SJSA1 (cell line): ENCODE data around the gene KCNQ1OT1. TPM values are rescaled to one million over a fixed set of nuclear protein-coding genes. Genes with fewer than 3 reads are reported as not detected.

Experiments used
- DNase-seq, 2 experiments: peaks; one replicate each; pipeline ENCODE4 v3.0.0-alpha.2; 2015 to 2020; ENCODE audit warnings: low spot score in 2 of 2, low read depth in 1 of 2
- H3K27ac ChIP-seq: fragments of 250-450 bp; sonication (Bioruptor Pico); 2 replicates; pipeline ENCODE4 v1.5.1; 2020; ENCODE audit warnings: mild to moderate bottlenecking, moderate library complexity
- H3K27me3 ChIP-seq: fragments of 250-450 bp; sonication (Bioruptor Pico); replicated peaks from 2 replicates; pipeline ENCODE4 v1.5.1; 2020; ENCODE audit warnings: mild to moderate bottlenecking, moderate library complexity
- H3K36me3 ChIP-seq: fragments of 250-450 bp; sonication (Bioruptor Pico); 2 replicates; pipeline ENCODE4 v1.5.1; 2020; ENCODE audit warnings: mild to moderate bottlenecking
- H3K4me1 ChIP-seq: fragments of 250-450 bp; sonication (Bioruptor Pico); replicated peaks from 2 replicates; pipeline ENCODE4 v1.6.1; 2021; ENCODE audit warnings: mild to moderate bottlenecking
- H3K4me3 ChIP-seq: fragments of 250-450 bp; sonication (Bioruptor Pico); 2 replicates; pipeline ENCODE4 v1.5.1; 2020; ENCODE audit warnings: mild to moderate bottlenecking
- H3K9me3 ChIP-seq: fragments of 250-450 bp; sonication (Bioruptor Pico); replicated peaks from 2 replicates; pipeline ENCODE4 v1.5.1; 2020; ENCODE audit warnings: mild to moderate bottlenecking
- total RNA-seq: library from RNA; depleted of rRNA; stranded (reverse); fragments of >200 nt; shearing (Covaris generic); gene quantifications from 2 replicates; pipeline ENCODE4 v1.2.3, GENCODE V29; 2014

Gene KCNQ1OT1
- total RNA-seq, 1 experiment from 2014 or later, result 2.1 TPM

GRCh38 chr11:2708757-2709281 is 9.0 kb upstream of the KCNQ1OT1 start:
- peaks cover 6% of the 10 kb centered on the region for H3K9me3 ChIP-seq
- H3K27ac ChIP-seq, result no peak overlapping the region
- H3K4me1 ChIP-seq, result no peaks in the 10 kb centered on the region
- no peak for DNase-seq
- H3K36me3 ChIP-seq, result no peaks in the 10 kb centered on the region
- H3K27me3 ChIP-seq, result peaks cover 18% of the 10 kb centered on the region
- no peak overlapping the region for H3K4me3 ChIP-seq

GRCh38 chr11:2708151-2708581 is 8.4 kb upstream of the KCNQ1OT1 start:
- peaks cover 18% of the 10 kb centered on the region for H3K27me3 ChIP-seq
- no peak overlapping the region for H3K27ac ChIP-seq
- no peaks in the 10 kb centered on the region for H3K4me1 ChIP-seq
- DNase-seq, result no peak
- H3K36me3 ChIP-seq, result no peaks in the 10 kb centered on the region
- H3K4me3 ChIP-seq, result no peak overlapping the region
- peaks cover 6% of the 10 kb centered on the region for H3K9me3 ChIP-seq

- H3K4me3 ChIP-seq, result no peak overlapping the region
- no peak overlapping the region for H3K27ac ChIP-seq
Observed at GRCh38 chr11:2707736-2708135, 7.9 kb upstream of the KCNQ1OT1 start.

GRCh38 chr11:2706321-2706720 is 6.5 kb upstream of the KCNQ1OT1 start:
- peaks cover 15% of the 10 kb centered on the region for H3K27me3 ChIP-seq
- DNase-seq, result no peak
- no peak overlapping the region for H3K4me3 ChIP-seq
- H3K9me3 ChIP-seq, result peaks cover 6% of the 10 kb centered on the region
- H3K36me3 ChIP-seq, result no peaks in the 10 kb centered on the region
- H3K27ac ChIP-seq, result no peak overlapping the region
- H3K4me1 ChIP-seq, result no peaks in the 10 kb centered on the region

More at GRCh38 chr11:2707736-2708135, 7.9 kb upstream of the KCNQ1OT1 start:
- Histone ChIP-seq H3K36me3 (no peaks in the 10 kb centered on the region), H3K9me3 (peaks cover 6% of the 10 kb centered on the region), H3K4me1 (no peaks in the 10 kb centered on the region), H3K27me3 (peaks cover 17% of the 10 kb centered on the region)
- no peak for DNase-seq

GRCh38 chr11:2704896-2705606 is 5.3 kb upstream of the KCNQ1OT1 start:
- DNase-seq, result no peak
- peaks cover 11% of the 10 kb centered on the region for H3K4me1 ChIP-seq
- H3K36me3 ChIP-seq, result no peaks in the 10 kb centered on the region
- peaks cover 7% of the 10 kb centered on the region for H3K27me3 ChIP-seq
- no peak overlapping the region for H3K27ac ChIP-seq
- H3K9me3 ChIP-seq, result peaks cover 6% of the 10 kb centered on the region
- H3K4me3 ChIP-seq, result no peak overlapping the region

- H3K36me3 ChIP-seq, result peaks cover 3% of the 10 kb centered on the region; the same call in 1 of the 2 replicates
- H3K9me3 ChIP-seq, result peaks cover 6% of the 10 kb centered on the region
- no peak for DNase-seq
- H3K27me3 ChIP-seq, result no peaks in the 10 kb centered on the region
- peaks cover 11% of the 10 kb centered on the region for H3K4me1 ChIP-seq
- H3K27ac ChIP-seq, result no peak overlapping the region
- H3K4me3 ChIP-seq, result no peak overlapping the region
Observed at GRCh38 chr11:2704356-2704755, 4.6 kb upstream of the KCNQ1OT1 start.

- DNase-seq, result no peak
- Histone ChIP-seq H3K36me3 (peaks cover 3% of the 10 kb centered on the region; the same call in 1 of the 2 replicates), H3K27ac (no peak overlapping the region), H3K4me3 (no peak overlapping the region), H3K9me3 (peaks cover 6% of the 10 kb centered on the region), H3K27me3 (no peaks in the 10 kb centered on the region), H3K4me1 (peaks cover 11% of the 10 kb centered on the region)
Observed at GRCh38 chr11:2703363-2704141, 3.8 kb upstream of the KCNQ1OT1 start.

GRCh38 chr11:2702771-2703362 is 3.1 kb upstream of the KCNQ1OT1 start:
- H3K4me3 ChIP-seq, result no peak overlapping the region
- no peak for DNase-seq
- H3K9me3 ChIP-seq, result peaks cover 6% of the 10 kb centered on the region
- no peak overlapping the region for H3K27ac ChIP-seq
- H3K36me3 ChIP-seq, result peaks cover 3% of the 10 kb centered on the region; the same call in 1 of the 2 replicates
- H3K4me1 ChIP-seq, result peaks cover 17% of the 10 kb centered on the region
- H3K27me3 ChIP-seq, result no peaks in the 10 kb centered on the region

- H3K9me3 ChIP-seq, result peaks cover 6% of the 10 kb centered on the region
- H3K36me3 ChIP-seq, result peaks cover 6% of the 10 kb centered on the region; the same call in 1 of the 2 replicates
- H3K4me1 ChIP-seq, result peaks cover 25% of the 10 kb centered on the region
- no peaks in the 10 kb centered on the region for H3K27me3 ChIP-seq
- H3K4me3 ChIP-seq, result no peak overlapping the region
- no peak overlapping the region for H3K27ac ChIP-seq
- DNase-seq, result no peak
Observed at GRCh38 chr11:2701898-2702434, 2.2 kb upstream of the KCNQ1OT1 start.

GRCh38 chr11:2701230-2701629 is 1.4 kb upstream of the KCNQ1OT1 start:
- no peak overlapping the region; the same call in 1 of the 2 replicates for H3K27ac ChIP-seq
- H3K4me3 ChIP-seq, result no peak overlapping the region
- H3K36me3 ChIP-seq, result peaks cover 7% of the 10 kb centered on the region
- H3K9me3 ChIP-seq, result peaks cover 1% of the 10 kb centered on the region
- peaks cover 25% of the 10 kb centered on the region for H3K4me1 ChIP-seq
- no peaks in the 10 kb centered on the region for H3K27me3 ChIP-seq
- no peak for DNase-seq

- Histone ChIP-seq H3K4me3 (peak overlapping the region; percentile 74), H3K4me1 (peaks cover 25% of the 10 kb centered on the region), H3K9me3 (no peaks in the 10 kb centered on the region), H3K27me3 (no peaks in the 10 kb centered on the region), H3K36me3 (peaks cover 13% of the 10 kb centered on the region), H3K27ac (peak overlapping the region; percentile 83)
- DNase-seq, result peak; percentile 74 to 88
Observed at GRCh38 chr11:2700415-2701211, 819 bp upstream of the KCNQ1OT1 start.

GRCh38 chr11:2699185-2699530 is 636 bp downstream of the KCNQ1OT1 start:
- no peaks in the 10 kb centered on the region for H3K27me3 ChIP-seq
- peaks cover 25% of the 10 kb centered on the region for H3K36me3 ChIP-seq
- peak overlapping the region; percentile 74 for H3K4me3 ChIP-seq
- peak in 1 of 2 experiments; percentile 45 for DNase-seq
- peaks cover 25% of the 10 kb centered on the region for H3K4me1 ChIP-seq
- no peaks in the 10 kb centered on the region for H3K9me3 ChIP-seq
- H3K27ac ChIP-seq, result peak overlapping the region; percentile 52; the same call in 1 of the 2 replicates
